H9 (cell line): ENCODE measurements around the gene MAEA. TPM values are rescaled to one million over a fixed set of nuclear protein-coding genes. Genes with fewer than 3 reads are reported as not detected.

Source experiments
- DNase-seq: peaks from one replicate; pipeline ENCODE4 v3.0.0-alpha.2; 2017
- H2AFZ ChIP-seq: one replicate; pipeline ENCODE4 v1.6.1; 2013; ENCODE audit warnings: mild to moderate bottlenecking, low read length, control low read depth, moderate library complexity
- H2AK5ac ChIP-seq: 2 replicates; pipeline ENCODE4 v1.6.1; 2013; ENCODE audit warnings: low read length, control low read depth, mixed read lengths; ENCODE audit not compliant: insufficient read length
- H2BK120ac ChIP-seq: one replicate; pipeline ENCODE4 v1.6.1; 2013; ENCODE audit warnings: low read depth, mild to moderate bottlenecking, low read length, control low read depth, inconsistent platforms; ENCODE audit not compliant: poor library complexity, severe bottlenecking
- H2BK12ac ChIP-seq: 2 replicates; pipeline ENCODE4 v1.6.1; 2013; ENCODE audit warnings: low read length, control low read depth, mixed read lengths, low read depth; ENCODE audit not compliant: insufficient read length
- H2BK15ac ChIP-seq: 2 replicates; pipeline ENCODE4 v1.6.1; 2013; ENCODE audit warnings: low read depth, low read length, control low read depth
- H2BK20ac ChIP-seq: one replicate; pipeline ENCODE4 v1.6.1; 2013; ENCODE audit warnings: low read depth, mild to moderate bottlenecking, low read length, control low read depth, inconsistent platforms; ENCODE audit not compliant: poor library complexity, severe bottlenecking
- H2BK5ac ChIP-seq: 2 replicates; pipeline ENCODE4 v1.6.1; 2013; ENCODE audit warnings: low read length, control low read depth, mixed read lengths; ENCODE audit not compliant: insufficient read length
- H3K14ac ChIP-seq: 2 replicates; pipeline ENCODE4 v1.6.1; 2013; ENCODE audit warnings: low read length, control low read depth; ENCODE audit not compliant: insufficient read depth
- H3K18ac ChIP-seq: 2 replicates; pipeline ENCODE4 v1.6.1; 2013; ENCODE audit warnings: low read depth, mild to moderate bottlenecking, mixed read lengths, low read length, control low read depth; ENCODE audit not compliant: insufficient read length
- H3K23ac ChIP-seq: 2 replicates; pipeline ENCODE4 v1.6.1; 2013; ENCODE audit warnings: low read length, control low read depth, mixed read lengths, low read depth; ENCODE audit not compliant: insufficient read length
- H3K23me2 ChIP-seq: 2 replicates; pipeline ENCODE4 v1.6.1; 2013; ENCODE audit warnings: low read depth, mild to moderate bottlenecking, mixed read lengths, low read length, control low read depth; ENCODE audit not compliant: insufficient read length, poor library complexity, severe bottlenecking
- H3K27ac ChIP-seq: 2 replicates; pipeline ENCODE4 v1.5.1; 2013; ENCODE audit warnings: low read length, control low read depth, mixed read lengths, low read depth; ENCODE audit not compliant: insufficient read length
- H3K27me3 ChIP-seq: 2 replicates; pipeline ENCODE4 v1.6.1; 2013; ENCODE audit warnings: low read length, control low read depth, inconsistent platforms; ENCODE audit not compliant: insufficient read depth
- H3K4ac ChIP-seq: 2 replicates; pipeline ENCODE4 v1.6.1; 2013; ENCODE audit warnings: low read depth, mild to moderate bottlenecking, control low read depth, inconsistent platforms, low read length, moderate library complexity
- H3K4me1 ChIP-seq: 2 replicates; pipeline ENCODE4 v1.6.1; 2013; ENCODE audit warnings: low read length, control low read depth, inconsistent platforms; ENCODE audit not compliant: insufficient read depth
- H3K4me2 ChIP-seq: 2 replicates; pipeline ENCODE4 v1.6.1; 2013; ENCODE audit warnings: low read length, control low read depth, mixed read lengths; ENCODE audit not compliant: insufficient read length, insufficient read depth
- H3K56ac ChIP-seq: 2 replicates; pipeline ENCODE4 v1.6.1; 2013; ENCODE audit warnings: low read depth, mild to moderate bottlenecking, mixed read lengths, low read length, control low read depth; ENCODE audit not compliant: insufficient read length
- H3K79me1 ChIP-seq: 2 replicates; pipeline ENCODE4 v1.6.1; 2013; ENCODE audit warnings: low read depth, mild to moderate bottlenecking, moderate library complexity, low read length, control low read depth, inconsistent platforms; ENCODE audit not compliant: insufficient read depth, poor library complexity, severe bottlenecking
- H3K79me2 ChIP-seq: 2 replicates; pipeline ENCODE4 v1.6.1; 2013; ENCODE audit warnings: low read length, control low read depth, inconsistent platforms; ENCODE audit not compliant: insufficient read depth
- H3K9ac ChIP-seq: 2 replicates; pipeline ENCODE4 v1.6.1; 2013; ENCODE audit warnings: low read length, control low read depth, mixed read lengths; ENCODE audit not compliant: insufficient read length; ENCODE audit errors: extremely low read depth
- H3K9me3 ChIP-seq: one replicate; pipeline ENCODE4 v1.6.1; 2013; ENCODE audit warnings: low read depth, low read length, inconsistent platforms; ENCODE audit not compliant: control insufficient read depth
- H3T11ph ChIP-seq: one replicate; pipeline ENCODE4 v1.6.1; 2013; ENCODE audit warnings: mild to moderate bottlenecking, low read length, control low read depth, inconsistent platforms
- H4K20me1 ChIP-seq: one replicate; pipeline ENCODE4 v1.6.1; 2013; ENCODE audit not compliant: control insufficient read depth, insufficient read length, insufficient read depth
- H4K5ac ChIP-seq: 2 replicates; pipeline ENCODE4 v1.6.1; 2013; ENCODE audit warnings: low read depth, mild to moderate bottlenecking, mixed read lengths, low read length, control low read depth; ENCODE audit not compliant: insufficient read length
- H4K8ac ChIP-seq: replicated peaks from 2 replicates; pipeline ENCODE4 v1.6.1; 2013; ENCODE audit warnings: low read length, control low read depth, mixed read lengths, low read depth; ENCODE audit not compliant: insufficient read length
- H4K91ac ChIP-seq: 2 replicates; pipeline ENCODE4 v1.6.1; 2013; ENCODE audit warnings: low read depth, mild to moderate bottlenecking, moderate library complexity, mixed read lengths, low read length, control low read depth; ENCODE audit not compliant: insufficient read length
- H3K27ac Mint-ChIP-seq, 3 experiments: 2 replicates in 2 of 3; 3 replicates in 1 of 3; pipeline ENCODE4 v1.8.0; 2020 to 2021; ENCODE audit warnings: mixed read lengths in 3 of 3, mild to moderate bottlenecking in 1 of 3, moderate library complexity in 1 of 3
- H3K27me3 Mint-ChIP-seq: 2 replicates; pipeline ENCODE4 v1.8.0; 2021; ENCODE audit warnings: low read depth, mild to moderate bottlenecking, moderate library complexity, mixed read lengths
- H3K36me3 Mint-ChIP-seq, 3 experiments: 2 replicates in 2 of 3; 3 replicates in 1 of 3; pipeline ENCODE4 v1.8.0; 2020 to 2021; ENCODE audit warnings: low read depth in 3 of 3, mixed read lengths in 3 of 3; ENCODE audit not compliant: insufficient read depth in 1 of 3
- H3K4me1 Mint-ChIP-seq, 2 experiments: 2 replicates each; pipeline ENCODE4 v1.8.0; 2020; ENCODE audit warnings: mixed read lengths in 2 of 2
- H3K4me3 Mint-ChIP-seq, 2 experiments: 2 replicates in 1 of 2; 3 replicates in 1 of 2; pipeline ENCODE4 v1.8.0; 2020 to 2021; ENCODE audit warnings: mild to moderate bottlenecking in 2 of 2, mixed read lengths in 2 of 2, moderate library complexity in 1 of 2
- H3K9me3 Mint-ChIP-seq, 2 experiments: 2 replicates in 1 of 2; 3 replicates in 1 of 2; pipeline ENCODE4 v1.8.0; 2020; ENCODE audit warnings: mild to moderate bottlenecking in 2 of 2, mixed read lengths in 2 of 2, moderate library complexity in 1 of 2
- CTCF ChIP-seq: fragments of 200-600 bp; sonication (generic); conservative IDR thresholded peaks from 3 replicates; pipeline ENCODE4 v1.8.0; 2021; ENCODE audit warnings: antibody characterized with exemption, mild to moderate bottlenecking
- WGBS: extraction: QIAGEN DNeasy Blood & Tissue Kit; methylation state at CpG from one replicate; pipeline ENCODE4 v1.1.7; 2013; ENCODE audit warnings: missing lambda C conversion rate, low lambda C conversion rate, mixed read lengths; ENCODE audit not compliant: insufficient read length; ENCODE audit errors: extremely low coverage; 5-methylcytosine and 5-hydroxymethylcytosine counted together
- total RNA-seq: library from RNA; stranded (reverse); gene quantifications from 2 replicates; pipeline ENCODE4 v1.2.1, GENCODE V29; 2021

MAEA gene
- total RNA-seq, 1 experiment from 2014 or later, result 85.6 TPM

GRCh38 chr4:1378559-1379231 is 89.0 kb downstream of the MAEA start:
- H3K4me1 Mint-ChIP-seq, result no peaks in the 10 kb centered on the region
- H3K9me3 Mint-ChIP-seq, result no peaks in the 10 kb centered on the region
- H3K23ac ChIP-seq, result no peak overlapping the region
- H3K18ac ChIP-seq, result no peak overlapping the region
- WGBS, result no CpG with 5 or more reads among the region's 30 CpGs
- no peak overlapping the region for H3K4me2 ChIP-seq
- no peaks in the 10 kb centered on the region for H3K27me3 Mint-ChIP-seq
- no peak overlapping the region for H3K9ac ChIP-seq
- no peak overlapping the region for H2BK120ac ChIP-seq
- no peaks in the 10 kb centered on the region for H3K9me3 ChIP-seq
- H2BK15ac ChIP-seq, result no peak overlapping the region
- no peaks in the 10 kb centered on the region for H3K4me1 ChIP-seq
- H4K8ac ChIP-seq, result no peak overlapping the region
- no peak for DNase-seq
- no peak overlapping the region for H3K4me3 Mint-ChIP-seq
- H4K5ac ChIP-seq, result no peak overlapping the region
- no peak overlapping the region for H2BK20ac ChIP-seq
- H3K36me3 Mint-ChIP-seq, result peaks cover 0 to 7% (median 3%) of the 10 kb centered on the region in 3 experiments; a peak in 3 of 7 replicates
- no peak overlapping the region for H2AK5ac ChIP-seq
- no peak overlapping the region for H2AFZ ChIP-seq
- peaks cover 5% of the 10 kb centered on the region for H4K20me1 ChIP-seq
- H2BK5ac ChIP-seq, result no peak overlapping the region
- no peaks in the 10 kb centered on the region for H3K79me2 ChIP-seq
- H3K27me3 ChIP-seq, result no peaks in the 10 kb centered on the region
- H3K27ac Mint-ChIP-seq, result no peak overlapping the region
- no peak for TF ChIP-seq CTCF
- H2BK12ac ChIP-seq, result no peak overlapping the region
- no peak overlapping the region; the same call in 1 of the 2 replicates for H3K14ac ChIP-seq
- H3K27ac ChIP-seq, result no peak overlapping the region
- H3K79me1 ChIP-seq, result no peaks in the 10 kb centered on the region
- no peak overlapping the region for H3K4ac ChIP-seq
- H3K23me2 ChIP-seq, result no peaks in the 10 kb centered on the region
- no peak overlapping the region for H3T11ph ChIP-seq
- no peak overlapping the region for H4K91ac ChIP-seq
- no peak overlapping the region for H3K56ac ChIP-seq
